GM12875 (cell line): ENCODE data around the gene LARP6.

Source experiments
- H3K4me3 ChIP-seq: one replicate; pipeline ENCODE4 v1.5.1; 2011; ENCODE audit warnings: low read depth, low read length, control low read depth
- CTCF ChIP-seq: IDR thresholded peaks from 2 replicates; pipeline ENCODE4 v1.5.1; 2011; ENCODE audit warnings: low read depth, mild to moderate bottlenecking, control low read depth, inconsistent platforms, low read length, moderate library complexity, borderline replicate concordance; ENCODE audit not compliant: insufficient read depth

LARP6 gene

GRCh38 chr15:70834999-70835398 lies 19.0 kb downstream of the LARP6 start:
- no peak for TF ChIP-seq CTCF
- no peak overlapping the region for H3K4me3 ChIP-seq

- no peak for TF ChIP-seq CTCF
- no peak overlapping the region for H3K4me3 ChIP-seq
These were observed 19.8 kb downstream of the LARP6 start for GRCh38 chr15:70833861-70834765.

GRCh38 chr15:70833422-70833821 lies 20.5 kb downstream of the LARP6 start:
- no peak overlapping the region for H3K4me3 ChIP-seq
- no peak for TF ChIP-seq CTCF

GRCh38 chr15:70832176-70832575 lies 21.8 kb downstream of the LARP6 start:
- TF ChIP-seq CTCF, result no peak
- no peak overlapping the region for H3K4me3 ChIP-seq

- no peak for TF ChIP-seq CTCF
- H3K4me3 ChIP-seq, result no peak overlapping the region
These were observed 22.7 kb downstream of the LARP6 start for GRCh38 chr15:70831094-70831911.

GRCh38 chr15:70830615-70831014 lies 23.3 kb downstream of the LARP6 start:
- no peak overlapping the region for H3K4me3 ChIP-seq

More at GRCh38 chr15:70830615-70831014, 23.3 kb downstream of the LARP6 start:
- TF ChIP-seq CTCF, result no peak
